Activated CD4-positive, alpha-beta T cell treated with anti-CD3 and anti-CD28 coated beads, Interleukin-10, Interleukin-2, amounts not matched to agents 100 ng/mL and 50 ng/mL, durations not matched to agents 16 hours and 8 hours (primary cell): Measurements from ENCODE around the gene SEMA3E.
"Not testable (repeated sequence)": the region's sequence is repeated elsewhere in the genome, so short reads cannot be mapped to it uniquely, and the experiment has no call there.

Source experiments
- DNase-seq: peaks from one replicate; pipeline ENCODE4 v3.0.0-alpha.2; 2020

Gene SEMA3E

GRCh38 chr7:83552556-83552955, 96.4 kb downstream of the SEMA3E start:
- DNase-seq, result not testable (repeated sequence)

DNA sequence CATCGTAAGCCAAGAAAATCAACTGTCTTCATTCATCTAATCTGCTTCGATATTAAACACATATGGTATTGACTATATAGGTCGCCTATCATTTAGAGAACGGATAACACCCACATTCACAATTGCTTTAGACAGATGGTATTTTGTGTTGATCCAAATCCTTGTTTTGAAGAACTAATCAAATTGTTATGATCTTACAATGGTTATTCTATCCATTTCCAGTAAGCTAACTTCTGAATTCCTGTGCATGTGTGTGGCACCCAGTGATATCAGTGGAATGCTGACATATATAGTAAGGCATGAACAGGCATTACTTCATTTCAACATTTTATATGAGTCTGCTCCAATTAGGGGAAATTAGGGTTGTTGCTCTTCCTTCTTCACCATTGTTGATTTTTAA, 98.8 kb downstream of the SEMA3E start:
- no peak for DNase-seq

DNA sequence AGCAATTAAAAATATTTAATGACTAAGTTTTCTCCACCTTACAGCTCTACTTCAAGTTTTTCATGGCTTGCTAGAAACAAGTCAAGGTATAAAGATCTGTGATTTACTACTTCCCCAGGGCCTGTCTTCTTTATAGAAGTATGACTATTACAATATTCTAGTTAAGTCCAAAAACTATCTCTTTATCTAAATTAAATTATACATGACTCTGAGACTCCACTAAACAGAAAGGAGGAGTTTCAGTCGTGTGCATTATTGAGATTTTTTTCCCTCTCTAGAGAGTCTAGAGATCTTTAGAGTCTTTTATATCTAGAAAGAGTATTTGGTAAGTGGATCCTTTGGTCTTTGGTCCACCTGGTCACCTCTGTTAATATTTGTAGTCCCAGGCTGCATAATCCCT, 100.7 kb downstream of the SEMA3E start:
- DNase-seq, result no peak

DNA sequence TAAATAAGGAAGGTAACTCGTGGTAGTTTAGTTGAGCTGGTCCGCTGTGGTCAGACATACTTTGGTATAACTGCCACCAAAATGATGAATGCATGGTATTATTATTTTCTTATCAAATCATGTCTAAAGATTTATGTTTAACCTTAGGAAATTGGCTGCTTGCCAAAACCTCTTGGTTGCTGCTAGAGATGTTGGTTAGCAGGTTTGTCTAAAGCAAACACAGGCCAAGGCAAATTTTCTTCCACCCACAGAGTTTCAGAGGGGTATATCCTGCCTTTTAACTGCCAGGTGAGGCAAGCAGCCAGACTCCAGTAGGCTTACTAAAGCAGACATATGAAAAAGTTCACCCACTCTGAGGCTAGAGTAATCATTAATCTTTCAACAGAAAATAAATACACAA, 101.4 kb downstream of the SEMA3E start:
- no peak for DNase-seq

GRCh38 chr7:83546586-83546985, 102.4 kb downstream of the SEMA3E start:
- no peak for DNase-seq

GRCh38 chr7:83541187-83541960, 107.6 kb downstream of the SEMA3E start:
- DNase-seq, result no peak

GRCh38 chr7:83534488-83534887, 114.5 kb downstream of the SEMA3E start:
- DNase-seq, result no peak

DNA sequence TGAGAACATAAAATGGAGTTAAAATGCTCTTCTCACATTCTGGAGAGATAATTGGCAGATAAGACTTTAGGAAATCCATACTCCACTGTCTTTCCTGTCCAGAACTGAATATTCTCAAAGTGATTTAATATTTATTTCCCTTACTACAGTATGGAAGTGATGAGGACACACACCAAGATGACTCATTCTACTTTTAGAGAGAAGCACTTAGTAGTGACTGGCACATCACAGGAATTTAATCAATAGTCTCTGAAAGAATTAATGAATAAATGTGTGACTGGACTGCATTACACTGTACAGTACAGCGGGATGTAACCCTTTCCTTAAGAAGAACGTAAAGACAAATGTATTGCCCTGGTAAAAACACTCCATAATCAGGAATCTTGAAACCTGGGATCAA, 116.7 kb downstream of the SEMA3E start:
- no peak for DNase-seq

- no peak for DNase-seq
These were observed 117.2 kb downstream of the SEMA3E start for GRCh38 chr7:83531766-83532165.

- DNase-seq, result no peak
These were observed 120.0 kb downstream of the SEMA3E start for GRCh38 chr7:83528925-83529423.

- no peak for DNase-seq
These were observed 124.5 kb downstream of the SEMA3E start for GRCh38 chr7:83524277-83525075.

GRCh38 chr7:83520726-83521125, 128.2 kb downstream of the SEMA3E start:
- DNase-seq, result no peak

DNA sequence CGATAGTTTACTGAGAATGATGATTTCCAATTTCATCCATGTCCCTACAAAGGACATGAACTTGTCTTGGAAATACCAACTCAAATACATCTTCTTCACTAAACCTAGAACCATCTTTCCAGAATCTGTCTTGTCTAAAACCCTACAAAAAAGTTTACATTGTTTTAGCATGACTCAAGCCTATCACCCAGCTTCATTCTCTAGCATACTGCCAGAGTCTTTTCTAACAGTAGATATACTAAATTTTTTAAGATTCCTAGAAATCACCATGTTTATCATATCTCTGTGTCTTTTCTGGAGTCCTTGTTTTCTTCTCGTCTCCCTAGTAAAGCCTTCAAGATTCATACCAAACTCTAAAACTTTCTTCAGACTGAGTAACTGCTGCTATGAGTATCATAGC, 129.7 kb downstream of the SEMA3E start:
- DNase-seq, result no peak

DNA sequence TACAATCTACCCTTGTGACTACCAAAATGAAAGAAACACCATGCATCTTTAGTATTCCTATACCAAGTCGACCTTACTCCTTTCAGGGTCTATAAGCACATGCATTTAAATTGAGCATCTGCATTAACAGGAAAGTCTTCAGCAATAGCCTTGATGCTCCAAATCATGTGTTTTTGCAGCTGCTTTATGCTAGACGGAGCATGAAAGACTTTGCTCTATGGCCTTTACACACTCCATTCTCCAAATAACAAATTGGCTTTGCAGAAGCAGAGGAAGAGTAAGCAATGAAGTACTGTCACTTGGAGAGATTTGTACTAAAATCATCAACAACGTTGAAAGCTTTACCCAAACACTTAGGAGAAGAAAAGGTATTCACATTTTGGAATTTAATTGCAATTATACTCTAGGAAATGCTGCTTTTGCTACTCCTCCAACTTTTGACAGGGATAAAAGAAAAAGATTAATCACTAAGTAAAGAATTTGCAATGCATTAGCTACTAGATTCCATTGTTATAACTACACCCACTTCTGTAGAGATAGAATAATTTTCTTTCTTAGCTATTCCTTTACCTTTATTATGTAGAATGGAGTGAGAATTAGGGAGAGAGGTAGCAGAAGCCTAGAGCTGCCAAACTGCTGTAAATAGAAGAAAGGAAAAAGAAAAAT, 131.8 kb downstream of the SEMA3E start:
- no peak for DNase-seq

- DNase-seq, result no peak
These were observed 134.0 kb downstream of the SEMA3E start for GRCh38 chr7:83514977-83515376.

DNA sequence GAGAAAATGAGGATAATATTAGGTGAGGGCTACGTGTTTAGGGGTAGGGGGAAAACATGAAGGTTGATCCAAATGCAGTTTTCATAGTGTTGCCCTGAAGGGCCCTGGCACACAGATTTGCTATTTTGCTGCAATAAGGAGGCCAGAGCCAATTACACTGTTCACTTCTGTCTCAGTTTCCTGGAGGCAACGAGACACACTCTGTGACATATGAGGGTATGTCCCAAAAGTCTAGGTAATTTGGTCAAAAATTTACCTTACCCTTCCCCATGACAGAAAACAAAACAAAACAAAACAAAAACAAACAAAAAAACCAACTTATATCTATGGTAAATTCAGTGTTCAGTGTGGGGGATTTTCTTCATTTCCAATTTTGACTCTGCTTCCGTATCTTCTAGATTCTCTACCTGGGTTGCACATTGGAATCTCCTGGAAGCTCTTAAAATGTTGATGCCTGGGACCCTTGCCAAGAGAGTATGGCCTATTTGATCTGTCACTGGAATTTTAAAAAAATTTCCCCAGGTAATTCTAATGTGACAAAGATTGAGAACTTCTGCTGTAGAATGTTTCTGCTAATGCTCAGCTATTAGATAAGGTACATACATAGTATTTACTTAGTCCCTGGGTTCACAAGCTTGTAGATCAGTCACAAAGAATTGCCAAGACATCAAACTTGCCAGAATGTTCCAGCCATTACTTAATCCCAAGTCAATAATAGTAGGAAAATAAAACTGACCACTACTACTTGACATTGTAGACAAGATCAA, 139.5 kb downstream of the SEMA3E start:
- no peak for DNase-seq

GRCh38 chr7:83504330-83504729, 144.6 kb downstream of the SEMA3E start:
- DNase-seq, result no peak

- no peak for DNase-seq
These were observed 146.3 kb downstream of the SEMA3E start for GRCh38 chr7:83502636-83503035.

DNA sequence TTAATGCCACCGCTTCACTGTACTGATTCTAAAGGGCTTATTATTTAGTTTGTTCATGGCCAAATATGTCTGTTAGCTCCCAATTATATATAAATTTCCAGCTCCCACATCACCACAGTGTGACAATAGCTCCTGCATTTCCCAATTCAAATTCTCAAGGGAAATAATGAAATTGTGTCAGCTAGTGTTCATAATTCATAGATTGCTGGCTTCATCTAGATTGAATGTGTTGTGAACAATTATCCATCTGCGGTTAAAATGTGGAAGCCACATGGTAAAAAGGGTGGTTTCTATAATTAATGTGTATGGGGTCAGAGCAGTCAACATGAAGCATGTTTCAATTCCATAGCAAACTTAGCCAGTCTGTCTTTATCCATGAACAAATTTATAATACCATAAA, 154.3 kb downstream of the SEMA3E start:
- no peak for DNase-seq

GRCh38 chr7:83492802-83493201, 156.1 kb downstream of the SEMA3E start:
- no peak for DNase-seq

DNA sequence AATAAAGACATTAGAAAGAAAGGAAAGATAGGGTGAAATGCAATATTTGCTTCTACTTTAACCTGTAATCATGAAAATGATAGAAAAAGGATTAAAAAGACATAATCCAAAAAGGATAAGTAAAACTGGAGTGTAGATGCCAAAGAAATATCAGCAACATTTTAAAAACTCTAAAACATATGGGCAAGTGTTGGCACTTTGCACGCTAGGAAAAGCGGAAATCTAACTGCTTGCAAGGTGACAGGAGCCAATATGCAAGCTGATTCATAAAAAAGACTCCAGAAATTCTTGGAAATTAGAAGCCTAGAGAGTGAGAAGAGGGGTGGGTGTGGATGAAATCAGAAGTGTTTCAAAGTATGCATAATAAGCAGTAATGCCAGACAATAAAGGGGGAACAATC, 161.1 kb downstream of the SEMA3E start:
- DNase-seq, result no peak

DNA sequence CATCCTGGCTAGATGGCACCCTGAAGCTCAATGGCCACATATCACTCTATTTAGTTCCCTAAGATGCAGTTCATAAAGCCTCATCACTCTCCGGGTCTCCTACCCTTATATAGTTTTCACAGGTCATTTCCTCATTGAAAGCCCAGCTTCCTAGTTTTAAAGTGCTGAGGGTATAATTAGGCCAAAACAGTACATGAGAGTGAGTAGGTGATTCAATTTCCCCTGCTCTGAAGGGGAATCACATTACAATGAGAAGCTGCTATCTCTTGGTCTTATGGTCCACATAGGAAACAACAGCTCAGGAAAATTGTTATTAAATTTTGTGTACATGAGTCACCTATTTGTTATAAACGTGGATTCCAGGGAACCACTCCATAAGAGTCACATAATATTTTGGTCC, 162.0 kb downstream of the SEMA3E start:
- no peak for DNase-seq

DNA sequence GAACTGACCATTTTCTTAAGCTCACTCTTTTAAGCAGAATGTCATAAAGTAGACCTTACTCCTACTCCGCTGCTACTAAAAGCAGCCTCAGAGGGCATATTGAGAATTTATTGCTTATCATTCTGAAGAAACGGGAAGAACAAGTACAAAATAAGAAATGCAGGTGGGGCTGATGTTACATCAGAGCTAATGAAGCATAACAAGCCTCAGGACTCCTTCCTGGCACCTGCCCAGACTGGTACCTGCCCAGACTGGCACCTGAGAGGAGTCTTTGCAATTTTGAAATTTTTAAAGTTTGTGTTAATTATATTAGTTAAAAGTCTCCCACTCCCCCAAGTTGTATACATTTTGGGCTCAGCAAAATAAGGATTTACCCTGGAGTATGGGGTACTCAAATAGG, 162.4 kb downstream of the SEMA3E start:
- DNase-seq, result no peak
